GM12878 (cell line): ENCODE data around the gene PATL1. TPM values are rescaled to one million over a fixed set of nuclear protein-coding genes. Genes with fewer than 3 reads are reported as not detected.

Experiments used
- ATAC-seq: fragments of 200-7000 bp; cut with Tn5 transposase; 3 replicates; pipeline ENCODE4 v1.9.1; 2020; ENCODE audit warnings: mild to moderate bottlenecking, moderate library complexity
- BruUV-seq: library from RNA; stranded (reverse); fragments of 400-500 nt; replicated peaks from 2 replicates; lab custom pipeline; 2021; lab: Mats Ljungman, UMichigan
- CTCF ChIA-PET: fragments of 300-600 bp; sonication (Branson Sonifier 250); formaldehyde crosslinking; extraction: SDS; loops from one replicate; lab custom pipeline; 2021; ENCODE audit warnings: inconsistent platforms; lab: Yijun Ruan, JAX
- POLR2A ChIA-PET: fragments of 350-600 bp; formaldehyde crosslinking; extraction: SDS; loops from one replicate; lab custom pipeline; 2021; ENCODE audit warnings: inconsistent platforms; lab: Charles Lee
- RAD21 ChIA-PET: fragments of 300-600 bp; sonication (Branson Sonifier 250); formaldehyde crosslinking; loops from one replicate; lab custom pipeline; 2023; ENCODE audit warnings: antibody characterized with exemption; ENCODE audit not compliant: unreplicated experiment; lab: Charles Lee
- SMC1A ChIA-PET: fragments of 300-600 bp; sonication (Branson Sonifier 250); formaldehyde crosslinking; loops from one replicate; lab custom pipeline; 2023; ENCODE audit not compliant: unreplicated experiment, uncharacterized antibody; lab: Charles Lee
- DNase-seq: peaks from one replicate; pipeline ENCODE4 v3.0.0-alpha.2; 2011; ENCODE audit warnings: low read depth, low spot score
- FAIRE-seq: peaks from 3 replicates; lab custom pipeline; 2011; peaks lifted over from hg19 to GRCh38; lab: Jason Lieb, UNC
- H2AFZ ChIP-seq: 2 replicates; pipeline ENCODE4 v1.6.0; 2011; ENCODE audit warnings: low read depth, low read length, control low read depth; ENCODE audit not compliant: control insufficient read depth
- H3K27ac ChIP-seq: 2 replicates; pipeline ENCODE4 v1.5.1; 2011; ENCODE audit warnings: control low read depth; ENCODE audit not compliant: control insufficient read depth, insufficient read depth
- H3K27me3 ChIP-seq, 2 experiments: replicated peaks in 1 of 2; 2 replicates each; pipeline versions ENCODE4 v1.6.0 to v1.6.1; 2011; ENCODE audit warnings: low read length in 1 of 2; ENCODE audit not compliant: control insufficient read depth in 2 of 2, insufficient read depth in 2 of 2
- H3K36me3 ChIP-seq, 2 experiments: 2 replicates each; pipeline ENCODE4 v1.5.1; 2011; ENCODE audit warnings: low read length in 1 of 2; ENCODE audit not compliant: control insufficient read depth in 2 of 2, insufficient read depth in 2 of 2
- H3K4me1 ChIP-seq: 2 replicates; pipeline ENCODE4 v1.6.1; 2011; ENCODE audit warnings: mild to moderate bottlenecking, low read length, moderate library complexity, mixed read lengths; ENCODE audit not compliant: control insufficient read depth, insufficient read depth
- H3K4me2 ChIP-seq: 2 replicates; pipeline ENCODE4 v1.6.0; 2011; ENCODE audit warnings: control low read depth; ENCODE audit not compliant: control insufficient read depth, insufficient read depth
- H3K4me3 ChIP-seq: fragments of 200-600 bp; sonication (generic); 2 replicates; pipeline ENCODE4 v1.5.1; 2016
- H3K79me2 ChIP-seq: 2 replicates; pipeline ENCODE4 v1.6.0; 2011; ENCODE audit warnings: low read length; ENCODE audit not compliant: control insufficient read depth, insufficient read depth
- H3K9ac ChIP-seq: 2 replicates; pipeline ENCODE4 v1.8.0; 2011; ENCODE audit warnings: low read length, control low read depth, mixed read lengths; ENCODE audit not compliant: control insufficient read depth, insufficient read depth
- H3K9me3 ChIP-seq: replicated peaks from 3 replicates; pipeline ENCODE4 v1.5.1; 2011; ENCODE audit warnings: mild to moderate bottlenecking, low read length; ENCODE audit not compliant: control insufficient read depth, insufficient read depth
- H4K20me1 ChIP-seq: 2 replicates; pipeline ENCODE4 v1.6.0; 2011; ENCODE audit not compliant: control insufficient read depth, insufficient read depth
- ASH2L ChIP-seq: fragments of 300-600, 200-600 bp; sonication (generic); IDR thresholded peaks from 2 replicates; pipeline ENCODE4 v1.6.1; 2017; ENCODE audit warnings: low read depth, mild to moderate bottlenecking, borderline replicate concordance
- BRCA1 ChIP-seq: IDR thresholded peaks from 2 replicates; pipeline ENCODE4 v1.6.1; 2011; ENCODE audit warnings: low read depth, low read length, improper control_type of control experiment
- FOXM1 ChIP-seq: IDR thresholded peaks from 2 replicates; pipeline ENCODE4 v1.6.1; 2012; ENCODE audit warnings: low read depth, mild to moderate bottlenecking, inconsistent platforms, low read length, moderate library complexity
- MYC ChIP-seq: IDR thresholded peaks from 2 replicates; pipeline ENCODE4 v1.6.1; 2011; ENCODE audit warnings: mild to moderate bottlenecking, low read length, moderate library complexity, inconsistent platforms; ENCODE audit not compliant: insufficient read depth, insufficient replicate concordance, insufficient read length, severe bottlenecking
- POU2F2 ChIP-seq: IDR thresholded peaks from 3 replicates; pipeline ENCODE4 v1.6.1; 2011; ENCODE audit warnings: low read depth, mild to moderate bottlenecking, low read length, borderline replicate concordance
- RCOR1 ChIP-seq: conservative IDR thresholded peaks from 2 replicates; pipeline ENCODE4 v1.6.1; 2012; ENCODE audit warnings: low read depth, low read length, improper control_type of control experiment
- ZNF24 ChIP-seq: fragments of 450-650 bp; IDR thresholded peaks from 2 replicates; pipeline ENCODE4 v1.6.1; 2017; ENCODE audit warnings: antibody characterized with exemption, mild to moderate bottlenecking
- WGBS: methylation state at CpG from one replicate; pipeline ENCODE4 v1.1.6; 2016; ENCODE audit warnings: low lambda C conversion rate; ENCODE audit not compliant: insufficient replicate concordance, insufficient coverage; ENCODE audit errors: missing lambda C conversion rate; 5-methylcytosine and 5-hydroxymethylcytosine counted together
- in situ Hi-C: fragments of 300-500 bp; cut with MboI; formaldehyde crosslinking; loops from 9 replicates; pipeline ENCODE4 v1.14.3; 2018; ENCODE audit warnings: mixed read lengths
- intact Hi-C: fragments of 100-400 bp; cut with micrococcal nuclease; formaldehyde crosslinking; loops from one replicate; pipeline ENCODE4 v1.14.2; 2022; ENCODE audit not compliant: unreplicated experiment
- polyA plus RNA-seq, 11 experiments: library from polyadenylated mRNA; depleted of rRNA in 4 of 11; unstranded in 6 of 11; stranded (reverse) in 5 of 11; fragments of >200 nt; fragmentation: Nextera tagmentation in 4 of 11; fragmentation: Illumina TruSeq in 1 of 11; extraction: Ambion mirVana in 4 of 11; extraction: Trizol in 1 of 11; gene quantifications; 1 replicate in 1 of 11; 2 replicates in 10 of 11; pipeline versions ENCODE4 v1.2.1 to v1.2.3, GENCODE V29; 2011 to 2016; ENCODE audit warnings: inconsistent platforms in 2 of 11, missing spikeins in 2 of 11, low read depth in 1 of 11
- total RNA-seq, 4 experiments: library from RNA; depleted of rRNA in 3 of 4; stranded (reverse); fragments of >200 nt in 3 of 4; fragmentation: Illumina TruSeq in 1 of 4; extraction: Trizol in 1 of 4; gene quantifications; 2 replicates each; pipeline versions ENCODE4 v1.2.1 to v1.2.3, GENCODE V29; 2013 to 2021
- TF ChIP-seq, protein P1 (sequence below): IDR thresholded peaks from 2 replicates; pipeline ENCODE4 v1.6.1; 2011; ENCODE audit warnings: low read depth, low read length, improper control_type of control experiment, borderline replicate concordance

The PATL1 gene
- total and polyA plus RNA-seq, 10 of the 15 experiments (the other 5 are each of a cell fraction or from before 2014, with no cell fraction given): 5.3 to 62.0 (median 14.9) TPM

DNA sequence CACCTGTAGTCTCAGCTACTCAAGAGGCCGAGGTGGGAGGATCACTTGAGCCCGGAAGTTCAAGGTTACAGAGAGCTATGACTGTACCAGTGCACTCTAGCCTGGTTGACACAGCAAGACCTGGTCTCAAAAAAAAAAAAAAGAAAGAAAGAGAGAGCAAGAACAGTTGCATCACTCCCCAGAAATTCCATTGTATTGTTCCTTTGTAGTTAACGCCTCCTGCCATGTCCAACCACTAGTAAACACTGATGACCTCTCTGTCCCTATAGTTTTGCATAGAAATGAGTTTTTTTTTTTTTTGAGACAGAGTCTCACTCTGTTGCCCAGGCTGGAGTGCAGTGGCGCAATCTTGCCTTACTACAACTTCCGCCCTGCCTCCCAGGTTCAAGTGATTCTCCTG, 10.8 kb downstream of the PATL1 start (continued):
- TF ChIP-seq, protein P1, sequence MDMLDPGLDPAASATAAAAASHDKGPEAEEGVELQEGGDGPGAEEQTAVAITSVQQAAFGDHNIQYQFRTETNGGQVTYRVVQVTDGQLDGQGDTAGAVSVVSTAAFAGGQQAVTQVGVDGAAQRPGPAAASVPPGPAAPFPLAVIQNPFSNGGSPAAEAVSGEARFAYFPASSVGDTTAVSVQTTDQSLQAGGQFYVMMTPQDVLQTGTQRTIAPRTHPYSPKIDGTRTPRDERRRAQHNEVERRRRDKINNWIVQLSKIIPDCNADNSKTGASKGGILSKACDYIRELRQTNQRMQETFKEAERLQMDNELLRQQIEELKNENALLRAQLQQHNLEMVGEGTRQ: no peak
- TF ChIP-seq FOXM1 (no peak), RCOR1 (no peak), ZNF24 (no peak), BRCA1 (no peak), ASH2L (no peak), MYC (no peak)

DNA sequence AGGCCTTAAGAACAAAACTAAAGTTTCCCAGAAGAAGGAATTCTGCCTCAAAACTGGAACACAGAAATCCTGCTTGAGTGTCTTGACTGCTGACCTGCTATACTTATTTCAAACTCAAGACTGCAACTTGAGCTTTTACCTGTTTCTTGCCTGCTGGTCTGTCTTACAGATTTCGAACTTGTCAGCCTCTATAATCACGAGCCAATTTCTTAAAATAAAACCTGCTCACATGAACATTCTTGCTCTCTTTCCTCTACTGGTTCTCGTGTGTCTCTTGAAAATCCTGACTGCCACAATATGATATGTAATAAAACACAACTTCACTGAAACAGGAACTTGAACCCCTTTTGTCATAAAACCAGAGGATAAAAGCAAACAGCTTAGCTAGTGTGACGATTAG, 13.9 kb downstream of the PATL1 start:
- 95% methylated on average over 4 of the region's 4 CpGs for WGBS
- no peak for TF ChIP-seq POU2F2
- TF ChIP-seq, all 136 proteins: peak for 0
- POLR2A ChIA-PET: interaction anchor here (1.2 kb wide), 1 partner anchor 15 kb away, joined by 5 read pairs; no protein-coding TSS in a partner anchor
- Histone ChIP-seq H3K79me2 (no peaks in the 10 kb centered on the region), H3K27me3 (no peaks in the 10 kb centered on the region), H3K36me3 (peaks cover 6 to 45% of the 10 kb centered on the region in 2 experiments), H3K4me3 (no peak overlapping the region), H2AFZ (no peak overlapping the region), H3K4me2 (no peak overlapping the region), H3K27ac (no peak overlapping the region), H3K9ac (no peak overlapping the region), H3K9me3 (no peaks in the 10 kb centered on the region), H4K20me1 (no peaks in the 10 kb centered on the region), H3K4me1 (no peaks in the 10 kb centered on the region)
- RAD21 ChIA-PET: no interaction called here
- SMC1A ChIA-PET: interaction anchor here (0.7 kb wide), 1 partner anchor 63 kb away, joined by 3 read pairs; no protein-coding TSS in a partner anchor
- FAIRE-seq (no peak), ATAC-seq (no peak), DNase-seq (no peak)
- no TSS peak for BruUV-seq
- in situ Hi-C loops (loop anchor here (25.0 kb wide), 1 partner anchor 1068 kb away; the partner anchor contains the start of genes LPXN and ZFP91), intact Hi-C loops (no loop called here)
- CTCF ChIA-PET: interaction anchor here (1.0 kb wide), 1 partner anchor 9 kb away, joined by 3 read pairs; no protein-coding TSS in a partner anchor
